ENCODE data around the gene ZNF608. TPM values are rescaled to one million over a fixed set of nuclear protein-coding genes. Genes with fewer than 3 reads are reported as not detected.
A peak's percentile ranks its signal among the peaks of the same experiment; 100 is the strongest.

The ZNF608 gene, protein sequence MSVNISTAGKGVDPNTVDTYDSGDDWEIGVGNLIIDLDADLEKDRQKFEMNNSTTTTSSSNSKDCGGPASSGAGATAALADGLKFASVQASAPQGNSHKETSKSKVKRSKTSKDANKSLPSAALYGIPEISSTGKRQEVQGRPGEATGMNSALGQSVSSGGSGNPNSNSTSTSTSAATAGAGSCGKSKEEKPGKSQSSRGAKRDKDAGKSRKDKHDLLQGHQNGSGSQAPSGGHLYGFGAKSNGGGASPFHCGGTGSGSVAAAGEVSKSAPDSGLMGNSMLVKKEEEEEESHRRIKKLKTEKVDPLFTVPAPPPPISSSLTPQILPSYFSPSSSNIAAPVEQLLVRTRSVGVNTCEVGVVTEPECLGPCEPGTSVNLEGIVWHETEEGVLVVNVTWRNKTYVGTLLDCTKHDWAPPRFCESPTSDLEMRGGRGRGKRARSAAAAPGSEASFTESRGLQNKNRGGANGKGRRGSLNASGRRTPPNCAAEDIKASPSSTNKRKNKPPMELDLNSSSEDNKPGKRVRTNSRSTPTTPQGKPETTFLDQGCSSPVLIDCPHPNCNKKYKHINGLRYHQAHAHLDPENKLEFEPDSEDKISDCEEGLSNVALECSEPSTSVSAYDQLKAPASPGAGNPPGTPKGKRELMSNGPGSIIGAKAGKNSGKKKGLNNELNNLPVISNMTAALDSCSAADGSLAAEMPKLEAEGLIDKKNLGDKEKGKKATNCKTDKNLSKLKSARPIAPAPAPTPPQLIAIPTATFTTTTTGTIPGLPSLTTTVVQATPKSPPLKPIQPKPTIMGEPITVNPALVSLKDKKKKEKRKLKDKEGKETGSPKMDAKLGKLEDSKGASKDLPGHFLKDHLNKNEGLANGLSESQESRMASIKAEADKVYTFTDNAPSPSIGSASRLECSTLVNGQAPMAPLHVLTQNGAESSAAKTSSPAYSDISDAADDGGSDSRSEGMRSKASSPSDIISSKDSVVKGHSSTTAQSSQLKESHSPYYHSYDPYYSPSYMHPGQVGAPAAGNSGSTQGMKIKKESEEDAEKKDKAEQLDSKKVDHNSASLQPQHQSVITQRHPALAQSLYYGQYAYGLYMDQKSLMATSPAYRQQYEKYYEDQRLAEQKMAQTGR (N-terminal part only)
- total RNA-seq (2021) (1.9 and 2.4 TPM in 2 replicates), Bru-seq, nascent RNA (percentile 39 among the genes with signal in this experiment), BruChase-seq, experiment 1, labeled RNA remaining after a 2-hour chase (percentile 35 among the genes with signal in this experiment), BruChase-seq, experiment 2, labeled RNA remaining after a 6-hour chase (percentile 26 among the genes with signal in this experiment)
- long read RNA-seq, partial matches to known transcripts, result 1 of 2 reads
- long read RNA-seq, other reads (novel, unspliced or antisense), result 1 of 2 reads

DNA sequence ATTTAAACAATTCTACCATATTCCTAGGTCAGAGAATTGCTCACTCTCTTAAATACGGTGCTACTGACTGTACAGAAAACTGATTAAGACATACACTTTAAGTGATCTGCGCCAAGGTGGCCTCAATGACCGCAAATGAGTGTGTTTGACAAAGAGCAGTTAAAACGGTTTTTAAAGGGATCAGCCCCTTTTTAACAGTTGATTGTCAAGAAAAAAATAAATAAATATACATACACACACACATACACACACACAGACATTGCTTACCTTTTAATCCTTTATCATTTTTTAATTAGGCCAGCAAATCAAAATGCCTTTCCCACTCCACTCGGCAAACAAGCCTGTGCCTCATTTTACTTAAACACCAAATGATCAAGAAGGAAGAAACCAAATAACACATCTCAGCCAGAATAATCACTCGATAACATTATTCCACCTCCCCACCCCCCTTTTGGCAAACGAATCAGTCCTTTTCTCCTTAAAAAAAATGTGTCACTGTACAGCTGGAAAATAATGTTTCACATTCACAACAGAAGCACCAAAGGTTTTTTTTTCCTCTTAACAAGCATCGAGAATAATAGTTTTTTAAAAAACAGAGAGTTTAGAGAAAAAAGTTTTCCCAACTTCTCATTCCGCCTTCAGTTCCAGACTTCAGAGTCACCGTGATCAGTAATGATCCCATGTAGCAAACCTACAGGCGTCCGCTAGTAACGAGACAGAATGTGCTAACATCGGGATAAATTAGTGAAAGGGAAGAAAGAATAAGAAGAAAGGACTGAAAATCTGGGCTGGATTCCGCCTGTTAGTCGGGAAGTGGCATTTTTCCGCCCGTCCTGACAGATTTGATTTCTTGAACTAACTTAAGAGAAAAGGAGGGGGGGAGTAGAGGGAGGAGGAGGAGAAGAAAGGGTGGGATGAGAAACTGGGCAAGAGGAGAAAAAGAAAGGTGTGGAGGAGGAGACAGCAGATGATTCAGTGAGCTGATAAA lies at the start of gene ZNF608:
Gene ZNF608 (minus strand): TSS at position 712 of the 988 bp plus-strand sequence. CDS start 1,650 bp downstream, outside the sequence.
- ChIA-PET CTCF (no interaction called here), POLR2A (ENCODE audit: low non-redundant PET) (interaction anchor here (0.5 kb wide), 1 partner anchor 241 kb away, joined by 8 read pairs; no protein-coding TSS in a partner anchor)
- peak; percentile 61 for DNase-seq (ENCODE audit: low spot score)

DNA sequence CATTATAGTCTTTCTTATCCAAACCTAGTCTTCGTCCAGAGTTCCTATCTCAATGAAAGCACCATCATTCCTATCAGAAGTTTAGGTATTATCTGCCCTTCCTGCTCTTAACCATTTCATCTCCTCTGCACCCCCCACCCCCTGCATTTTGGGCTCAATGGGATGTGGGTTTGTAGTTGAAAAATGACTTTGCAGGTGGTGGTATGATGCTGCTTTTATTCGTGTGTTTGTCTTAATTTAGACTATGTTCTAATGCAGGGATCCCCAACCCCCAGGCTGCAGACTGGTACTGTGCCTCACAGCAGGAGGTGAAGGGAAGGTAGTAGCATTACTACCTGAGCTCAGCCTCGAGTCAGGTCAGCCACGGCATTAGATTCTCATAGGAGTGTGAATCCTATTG lies 49.4 kb upstream of the ZNF608 start:
- no peak for DNase-seq (ENCODE audit: low spot score)
- no peak overlapping the region for H3K4me3 ChIP-seq (ENCODE audit: low read depth, low read length, poor library complexity, severe bottlenecking)
- intact Hi-C loops (cut with micrococcal nuclease; ENCODE audit: unreplicated experiment), result no loop called here
- no peaks in the 10 kb centered on the region for H3K9me3 ChIP-seq (ENCODE audit: low read depth, low read length, poor library complexity, severe bottlenecking)
- ChIA-PET POLR2A (ENCODE audit: low non-redundant PET) (interaction anchor here (0.7 kb wide), 1 partner anchor 29 kb away, joined by 3 read pairs; no protein-coding TSS in a partner anchor), CTCF (no interaction called here)
- H3K27me3 ChIP-seq (replicated peaks; ENCODE audit: insufficient read depth, low read depth, low read length, poor library complexity), result no peaks in the 10 kb centered on the region
- H3K27ac ChIP-seq (ENCODE audit: low read depth, low read length, poor library complexity, severe bottlenecking), result no peak overlapping the region
- TF ChIP-seq EZH2 (IDR thresholded peaks at IDR 0.05; ENCODE audit: borderline replicate concordance, low read depth, low read length, poor library complexity, severe bottlenecking), result no peak
- TF ChIP-seq, protein P1, sequence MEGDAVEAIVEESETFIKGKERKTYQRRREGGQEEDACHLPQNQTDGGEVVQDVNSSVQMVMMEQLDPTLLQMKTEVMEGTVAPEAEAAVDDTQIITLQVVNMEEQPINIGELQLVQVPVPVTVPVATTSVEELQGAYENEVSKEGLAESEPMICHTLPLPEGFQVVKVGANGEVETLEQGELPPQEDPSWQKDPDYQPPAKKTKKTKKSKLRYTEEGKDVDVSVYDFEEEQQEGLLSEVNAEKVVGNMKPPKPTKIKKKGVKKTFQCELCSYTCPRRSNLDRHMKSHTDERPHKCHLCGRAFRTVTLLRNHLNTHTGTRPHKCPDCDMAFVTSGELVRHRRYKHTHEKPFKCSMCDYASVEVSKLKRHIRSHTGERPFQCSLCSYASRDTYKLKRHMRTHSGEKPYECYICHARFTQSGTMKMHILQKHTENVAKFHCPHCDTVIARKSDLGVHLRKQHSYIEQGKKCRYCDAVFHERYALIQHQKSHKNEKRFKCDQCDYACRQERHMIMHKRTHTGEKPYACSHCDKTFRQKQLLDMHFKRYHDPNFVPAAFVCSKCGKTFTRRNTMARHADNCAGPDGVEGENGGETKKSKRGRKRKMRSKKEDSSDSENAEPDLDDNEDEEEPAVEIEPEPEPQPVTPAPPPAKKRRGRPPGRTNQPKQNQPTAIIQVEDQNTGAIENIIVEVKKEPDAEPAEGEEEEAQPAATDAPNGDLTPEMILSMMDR (conservative IDR thresholded peaks at IDR 0.05; ENCODE audit: low read depth, low read length), result no peak
- H3K36me3 ChIP-seq (ENCODE audit: insufficient read depth, low read length, poor library complexity, severe bottlenecking), result no peaks in the 10 kb centered on the region
- H3K4me1 ChIP-seq (ENCODE audit: insufficient read depth, low read length, poor library complexity, severe bottlenecking), result no peaks in the 10 kb centered on the region
- no TSS peak for BruUV-seq (replicated peaks)

More for the DNA sequence above, at the start of gene ZNF608:
- intact Hi-C loops (cut with micrococcal nuclease; ENCODE audit: unreplicated experiment), result loop anchor here (5.0 kb wide), 1 partner anchor 261 kb away; no protein-coding TSS in a partner anchor
- TF ChIP-seq EZH2 (IDR thresholded peaks at IDR 0.05; ENCODE audit: borderline replicate concordance, low read depth, low read length, poor library complexity, severe bottlenecking), result no peak
- TF ChIP-seq, protein P1 (conservative IDR thresholded peaks at IDR 0.05; ENCODE audit: low read depth, low read length), result no peak
- Histone ChIP-seq H3K27me3 (replicated peaks; ENCODE audit: insufficient read depth, low read depth, low read length, poor library complexity) (peaks cover 3% of the 10 kb centered on the region), H3K36me3 (ENCODE audit: insufficient read depth, low read length, poor library complexity, severe bottlenecking) (no peaks in the 10 kb centered on the region), H3K4me1 (ENCODE audit: insufficient read depth, low read length, poor library complexity, severe bottlenecking) (peaks cover 15% of the 10 kb centered on the region), H3K27ac (ENCODE audit: low read depth, low read length, poor library complexity, severe bottlenecking) (peak within 1 kb of the TSS; percentile 78), H3K9me3 (ENCODE audit: low read depth, low read length, poor library complexity, severe bottlenecking) (no peaks in the 10 kb centered on the region), H3K4me3 (ENCODE audit: low read depth, low read length, poor library complexity, severe bottlenecking) (peak within 1 kb of the TSS; percentile 53)
- BruUV-seq (replicated peaks), result TSS peak; percentile 52

All from A673 (cell line).